GM18873 (cell line): ENCODE measurements around the gene FYCO1.
"Not testable (repeated sequence)": the region's sequence is repeated elsewhere in the genome, so short reads cannot be mapped to it uniquely, and the experiment has no call there.

Experiments
- ATAC-seq: cut with Tn5 transposase; IDR thresholded peaks from one replicate; pipeline ENCODE4 v1.9.1; 2021; ENCODE audit warnings: mild to moderate bottlenecking, moderate library complexity, moderate number of reproducible peaks; ENCODE audit not compliant: unreplicated experiment, low FRiP score

FYCO1 gene

GRCh38 chr3:46012246-46012645 is 16.6 kb upstream of the FYCO1 start:
- no peak for ATAC-seq

GRCh38 chr3:46010519-46011113 is 15.0 kb upstream of the FYCO1 start:
- ATAC-seq, result no peak

GRCh38 chr3:46008058-46008457 is 12.4 kb upstream of the FYCO1 start:
- no peak for ATAC-seq

DNA sequence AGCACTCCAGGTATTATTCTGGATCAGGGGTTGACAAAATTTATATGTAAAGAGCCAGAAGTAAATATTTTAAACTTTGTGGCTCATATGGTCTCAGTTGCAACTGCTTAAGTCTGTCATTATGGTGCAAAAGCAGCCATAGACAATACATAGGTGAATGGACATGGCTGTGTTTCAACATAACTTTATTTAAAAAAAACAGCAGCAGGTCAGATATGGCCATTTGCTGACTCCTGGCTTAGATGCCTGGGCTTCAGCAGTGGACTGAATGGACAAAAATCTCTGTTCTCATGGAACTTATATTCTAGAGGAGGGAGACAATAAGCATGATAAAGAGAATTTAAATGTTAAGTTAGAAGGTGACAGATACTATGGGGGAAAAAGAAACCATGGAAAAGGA is 11.7 kb upstream of the FYCO1 start:
- ATAC-seq, result no peak

- ATAC-seq, result no peak
These were observed 10.8 kb upstream of the FYCO1 start for GRCh38 chr3:46006238-46007032.

- ATAC-seq, result not testable (repeated sequence)
These were observed 8.1 kb upstream of the FYCO1 start for GRCh38 chr3:46003706-46004105.

DNA sequence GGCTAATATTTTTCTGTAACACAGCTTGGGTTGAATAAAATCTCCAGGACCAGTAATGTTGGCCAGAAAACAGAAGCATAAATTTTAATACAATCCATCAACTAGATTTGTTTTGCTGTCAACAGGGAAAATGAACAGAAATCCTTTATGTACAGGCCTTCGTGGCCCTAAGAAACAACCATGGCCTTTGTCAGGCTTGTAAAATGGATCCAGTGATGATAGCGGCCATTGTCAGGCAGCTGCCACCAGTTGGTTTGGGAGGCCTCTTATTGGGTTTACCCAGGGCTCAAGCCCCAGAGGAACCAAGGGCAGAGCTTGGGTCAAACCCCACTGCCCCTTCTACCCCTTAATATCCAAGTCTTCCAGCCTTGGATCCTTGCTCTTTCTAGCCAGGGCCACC is 5.6 kb upstream of the FYCO1 start:
- no peak for ATAC-seq

- ATAC-seq, result no peak
These were observed 2.3 kb upstream of the FYCO1 start for GRCh38 chr3:45997942-45998341.

- not testable (repeated sequence) for ATAC-seq
These were observed 1.9 kb upstream of the FYCO1 start for GRCh38 chr3:45997499-45997898.

- no peak for ATAC-seq
These were observed 997 bp downstream of the FYCO1 start for GRCh38 chr3:45994419-45995235.

DNA sequence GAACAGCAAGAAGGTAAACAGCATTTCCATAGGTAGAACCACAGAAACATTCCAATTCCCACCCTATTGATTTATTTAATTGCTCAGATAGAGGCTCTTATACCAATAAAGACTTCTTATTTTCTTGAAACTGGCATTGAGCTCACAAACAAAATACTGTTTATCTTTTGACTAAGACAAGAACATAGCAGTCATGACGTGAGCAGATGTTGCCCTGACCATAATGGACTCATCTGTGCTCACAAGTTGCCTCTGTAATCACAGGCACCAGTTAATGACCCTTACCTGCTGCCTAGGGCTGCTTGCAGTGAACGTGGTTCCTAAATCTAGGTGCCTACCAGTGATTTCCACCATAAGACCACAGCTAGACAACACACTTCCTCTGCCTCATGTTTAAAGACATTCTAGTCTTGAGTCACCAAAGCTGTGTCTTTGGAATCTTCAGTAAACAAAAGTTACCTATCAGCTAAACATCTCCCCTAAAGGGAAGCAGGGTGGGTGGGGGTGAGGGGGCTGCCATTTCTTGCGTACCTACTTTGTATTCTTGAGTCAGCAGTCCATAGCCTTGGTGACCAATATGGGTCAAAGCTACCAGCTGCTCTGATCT is 2.1 kb downstream of the FYCO1 start:
- no peak for ATAC-seq

DNA sequence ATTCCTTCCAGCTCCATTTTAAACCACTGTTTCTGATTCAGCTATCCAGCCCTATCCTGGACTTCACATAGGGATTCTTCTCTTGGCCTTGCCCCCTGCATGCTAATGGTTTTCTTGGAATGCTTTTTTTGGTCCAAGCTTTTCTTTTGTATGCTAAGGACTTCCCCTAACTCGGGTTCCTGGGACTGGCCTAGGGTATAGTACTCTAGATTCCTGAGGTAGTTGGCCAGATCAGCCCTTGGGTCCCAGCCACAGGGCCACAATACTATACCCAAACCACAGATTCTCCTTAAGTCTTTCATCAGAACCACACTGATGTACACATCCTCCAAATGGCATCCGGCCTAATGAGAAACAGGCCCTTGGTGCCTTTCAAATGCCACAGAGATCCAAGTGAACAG is 2.8 kb downstream of the FYCO1 start:
- ATAC-seq, result no peak

GRCh38 chr3:45992133-45992729 is 3.4 kb downstream of the FYCO1 start:
- ATAC-seq, result no peak

- ATAC-seq, result no peak
These were observed 4.3 kb downstream of the FYCO1 start for GRCh38 chr3:45991341-45991740.

DNA sequence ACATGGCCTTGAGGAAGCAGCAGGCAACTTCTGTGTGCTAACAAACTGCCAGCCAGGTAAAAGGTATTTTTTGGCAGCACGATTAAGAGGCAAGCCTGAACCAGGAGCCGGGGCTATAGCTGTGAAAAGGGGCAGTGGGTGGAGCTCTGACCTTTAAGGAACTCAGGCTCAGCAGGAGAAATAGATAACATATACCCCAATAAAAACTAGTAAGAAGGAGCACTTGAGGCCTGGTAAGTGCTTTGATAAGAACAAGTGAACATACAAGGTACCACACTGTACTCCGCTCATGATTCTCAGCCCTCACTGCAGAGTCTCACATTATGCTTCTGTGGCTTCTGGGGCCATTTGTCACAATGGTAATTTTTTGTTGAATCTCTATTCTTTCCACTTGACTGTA is 5.4 kb downstream of the FYCO1 start:
- no peak for ATAC-seq

DNA sequence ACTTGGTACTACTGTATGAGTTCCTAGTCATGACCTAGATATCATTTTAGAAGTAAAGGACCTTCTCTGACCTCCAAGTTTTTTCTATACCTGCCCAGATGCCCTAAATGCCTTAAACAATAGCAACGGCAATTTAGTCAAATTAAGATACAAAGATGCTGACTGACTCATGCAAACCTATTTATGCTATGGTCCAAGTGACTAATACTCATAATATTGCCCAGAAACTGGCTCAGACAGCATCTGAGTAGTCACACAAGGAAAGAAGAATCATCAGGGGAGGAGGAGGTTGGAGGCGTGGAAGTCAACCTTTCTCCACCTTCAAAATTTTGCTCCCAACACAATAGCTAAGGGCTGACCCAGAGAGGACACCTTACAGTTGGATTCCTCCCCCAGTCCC is 6.8 kb downstream of the FYCO1 start:
- ATAC-seq, result no peak

GRCh38 chr3:45988362-45988761 is 7.3 kb downstream of the FYCO1 start:
- no peak for ATAC-seq

GRCh38 chr3:45987368-45988291 is 8.0 kb downstream of the FYCO1 start:
- no peak for ATAC-seq

- no peak for ATAC-seq
These were observed 9.2 kb downstream of the FYCO1 start for GRCh38 chr3:45986303-45986982.
